COR-L47 (cell line): ENCODE data around the gene BIN2.
"Not testable (repeated sequence)": the region's sequence is repeated elsewhere in the genome, so short reads cannot be mapped to it uniquely, and the experiment has no call there.

Experiments used
- DNase-seq: peaks from one replicate; lab custom pipeline; 2025; lab: John Stamatoyannopoulos, UW

The BIN2 gene

GRCh38 chr12:51345681-51346080, 21.7 kb upstream of the BIN2 start:
- DNase-seq = no peak

- DNase-seq = no peak
Observed at GRCh38 chr12:51343201-51343600, 19.2 kb upstream of the BIN2 start.

- DNase-seq = no peak
Observed at GRCh38 chr12:51342416-51342815, 18.4 kb upstream of the BIN2 start.

- DNase-seq = peak; percentile 50
Observed at GRCh38 chr12:51341251-51342007, 17.5 kb upstream of the BIN2 start.

GRCh38 chr12:51339750-51340149, 15.8 kb upstream of the BIN2 start:
- DNase-seq = no peak

- not testable (repeated sequence) for DNase-seq
Observed at GRCh38 chr12:51337336-51337735, 13.4 kb upstream of the BIN2 start.

GRCh38 chr12:51335931-51336330, 12.0 kb upstream of the BIN2 start:
- no peak for DNase-seq

- no peak for DNase-seq
Observed at GRCh38 chr12:51334764-51335163, 10.8 kb upstream of the BIN2 start.

- no peak for DNase-seq
Observed at GRCh38 chr12:51333536-51333935, 9.6 kb upstream of the BIN2 start.

GRCh38 chr12:51330186-51330585, 6.2 kb upstream of the BIN2 start:
- no peak for DNase-seq

- DNase-seq = no peak
Observed at GRCh38 chr12:51329742-51330141, 5.8 kb upstream of the BIN2 start.

GRCh38 chr12:51328587-51328986, 4.6 kb upstream of the BIN2 start:
- no peak for DNase-seq

GRCh38 chr12:51326698-51327439, 2.9 kb upstream of the BIN2 start:
- DNase-seq = no peak

- DNase-seq = no peak
Observed at GRCh38 chr12:51324953-51325352, 979 bp upstream of the BIN2 start.

GRCh38 chr12:51323317-51323960, 535 bp downstream of the BIN2 start:
- no peak for DNase-seq

GRCh38 chr12:51322452-51322851, 1.5 kb downstream of the BIN2 start:
- DNase-seq = no peak

- no peak for DNase-seq
Observed at GRCh38 chr12:51321882-51322281, 2.1 kb downstream of the BIN2 start.

GRCh38 chr12:51320695-51321320, 3.2 kb downstream of the BIN2 start:
- DNase-seq = no peak

GRCh38 chr12:51320311-51320694, 3.7 kb downstream of the BIN2 start:
- DNase-seq = no peak

- no peak for DNase-seq
Observed at GRCh38 chr12:51318846-51319599, 5.0 kb downstream of the BIN2 start.

GRCh38 chr12:51318057-51318806, 5.7 kb downstream of the BIN2 start:
- not testable (repeated sequence) for DNase-seq
